ENCODE results near the gene TMEM62.
A peak's percentile ranks its signal among the peaks of the same experiment; 100 is the strongest.

The TMEM62 gene

GRCh38 chr15:43213466-43213865 is 80.1 kb downstream of the TMEM62 start:
- no peak for DNase-seq (ENCODE audit: low read depth)
- H3K4me3 ChIP-seq (ENCODE audit: low read length) = no peak overlapping the region
- no peak for TF ChIP-seq CTCF (IDR thresholded peaks at IDR 0.05; ENCODE audit: insufficient read depth, low read depth, low read length, missing control alignments)

- no peak overlapping the region for H3K4me3 ChIP-seq (ENCODE audit: low read length)
- TF ChIP-seq CTCF (IDR thresholded peaks at IDR 0.05; ENCODE audit: insufficient read depth, low read depth, low read length, missing control alignments) = no peak
- DNase-seq (ENCODE audit: low read depth) = no peak
Observed at GRCh38 chr15:43214169-43214568, 80.8 kb downstream of the TMEM62 start.

GRCh38 chr15:43214592-43215295 is 81.4 kb downstream of the TMEM62 start:
- no peak overlapping the region for H3K4me3 ChIP-seq (ENCODE audit: low read length)
- no peak for DNase-seq (ENCODE audit: low read depth)
- TF ChIP-seq CTCF (IDR thresholded peaks at IDR 0.05; ENCODE audit: insufficient read depth, low read depth, low read length, missing control alignments) = no peak

GRCh38 chr15:43215961-43216360 is 82.6 kb downstream of the TMEM62 start:
- DNase-seq (ENCODE audit: low read depth) = peak; percentile 76

GRCh38 chr15:43218908-43219706 is 85.7 kb downstream of the TMEM62 start:
- peak; percentile 69 for TF ChIP-seq CTCF (IDR thresholded peaks at IDR 0.05; ENCODE audit: insufficient read depth, low read depth, low read length, missing control alignments)
- H3K4me3 ChIP-seq (ENCODE audit: low read length) = no peak overlapping the region
- peak; percentile 95 for DNase-seq (ENCODE audit: low read depth)

More at GRCh38 chr15:43215961-43216360, 82.6 kb downstream of the TMEM62 start:
- no peak overlapping the region for H3K4me3 ChIP-seq (ENCODE audit: low read length)
- TF ChIP-seq CTCF (IDR thresholded peaks at IDR 0.05; ENCODE audit: insufficient read depth, low read depth, low read length, missing control alignments) = no peak

- DNase-seq (ENCODE audit: low read depth) = no peak
- TF ChIP-seq CTCF (IDR thresholded peaks at IDR 0.05; ENCODE audit: insufficient read depth, low read depth, low read length, missing control alignments) = no peak
- no peak overlapping the region for H3K4me3 ChIP-seq (ENCODE audit: low read length)
Observed at GRCh38 chr15:43219929-43220928, 86.8 kb downstream of the TMEM62 start.

Measured in epithelial cell of esophagus (primary cell).